Breast epithelium (tissue), 4 donors: ENCODE results near the gene AFG3L2. TPM values are rescaled to one million over a fixed set of nuclear protein-coding genes. Genes with fewer than 3 reads are reported as not detected.

Source experiments
- DNase-seq, 2 donors: peaks; one replicate each; pipeline ENCODE4 v3.0.0-alpha.2; 2019; ENCODE audit warnings: low spot score in 2 of 2
- H3K27ac ChIP-seq, 2 donors: fragments of 200-600 bp; sonication (generic) in 1 of 2; one replicate each; pipeline ENCODE4 v1.5.1; 2016 to 2019; ENCODE audit warnings: mild to moderate bottlenecking in 1 of 2
- H3K27me3 ChIP-seq, 2 donors: fragments of 200-600 bp; sonication (generic) in 1 of 2; one replicate each; pipeline versions ENCODE4 v1.5.1 to v1.6.0; 2017 to 2019; ENCODE audit warnings: control low read depth in 1 of 2, mild to moderate bottlenecking in 1 of 2
- H3K36me3 ChIP-seq: fragments of 200-600 bp; one replicate; pipeline ENCODE4 v1.5.1; 2019
- H3K4me1 ChIP-seq, 2 donors: fragments of 200-600 bp; sonication (generic); one replicate each; pipeline ENCODE4 v1.5.1; 2016 to 2019; ENCODE audit warnings: control low read depth in 1 of 2
- H3K4me3 ChIP-seq, 3 donors: fragments of 200-600 bp; sonication (generic); 1 replicate in 2 of 3; 2 replicates in 1 of 3; pipeline ENCODE4 v1.5.1; 2016 to 2019; ENCODE audit warnings: mild to moderate bottlenecking in 3 of 3, moderate library complexity in 2 of 3
- H3K9me3 ChIP-seq, 2 donors: fragments of 200-600 bp; sonication (generic) in 1 of 2; one replicate each; pipeline ENCODE4 v1.5.1; 2016 to 2019; ENCODE audit warnings: control low read depth in 1 of 2
- POLR2A ChIP-seq: fragments of 450-650 bp; IDR thresholded peaks from one replicate; pipeline ENCODE4 v1.6.1; 2016; ENCODE audit warnings: antibody characterized with exemption, mild to moderate bottlenecking, moderate library complexity
- POLR2AphosphoS5 ChIP-seq, 3 donors: sonication (generic); formaldehyde crosslinking; IDR thresholded peaks; one replicate each; pipeline ENCODE4 v1.6.1; 2017; ENCODE audit warnings: antibody characterized with exemption in 3 of 3
- intact Hi-C: fragments of 100-400 bp; cut with DNase I; formaldehyde crosslinking; loops from one replicate; pipeline ENCODE4 v1.15.1; 2023; ENCODE audit warnings: low total_unique reads
- total RNA-seq, 3 donors: library from RNA; depleted of rRNA; stranded (reverse); fragments of >200 nt; gene quantifications; one replicate each; pipeline ENCODE4 v1.1.0, GENCODE V29; 2016
- TF ChIP-seq, protein P1 (sequence below), 3 donors: fragments of 450-650 bp; IDR thresholded peaks; one replicate each; pipeline ENCODE4 v1.5.1; 2016 to 2017; ENCODE audit warnings: antibody characterized with exemption in 3 of 3, mild to moderate bottlenecking in 3 of 3, moderate library complexity in 3 of 3

Gene AFG3L2
- total RNA-seq, 3 donors from 2014 or later: 37.0 to 43.5 (median 42.7) TPM

DNA sequence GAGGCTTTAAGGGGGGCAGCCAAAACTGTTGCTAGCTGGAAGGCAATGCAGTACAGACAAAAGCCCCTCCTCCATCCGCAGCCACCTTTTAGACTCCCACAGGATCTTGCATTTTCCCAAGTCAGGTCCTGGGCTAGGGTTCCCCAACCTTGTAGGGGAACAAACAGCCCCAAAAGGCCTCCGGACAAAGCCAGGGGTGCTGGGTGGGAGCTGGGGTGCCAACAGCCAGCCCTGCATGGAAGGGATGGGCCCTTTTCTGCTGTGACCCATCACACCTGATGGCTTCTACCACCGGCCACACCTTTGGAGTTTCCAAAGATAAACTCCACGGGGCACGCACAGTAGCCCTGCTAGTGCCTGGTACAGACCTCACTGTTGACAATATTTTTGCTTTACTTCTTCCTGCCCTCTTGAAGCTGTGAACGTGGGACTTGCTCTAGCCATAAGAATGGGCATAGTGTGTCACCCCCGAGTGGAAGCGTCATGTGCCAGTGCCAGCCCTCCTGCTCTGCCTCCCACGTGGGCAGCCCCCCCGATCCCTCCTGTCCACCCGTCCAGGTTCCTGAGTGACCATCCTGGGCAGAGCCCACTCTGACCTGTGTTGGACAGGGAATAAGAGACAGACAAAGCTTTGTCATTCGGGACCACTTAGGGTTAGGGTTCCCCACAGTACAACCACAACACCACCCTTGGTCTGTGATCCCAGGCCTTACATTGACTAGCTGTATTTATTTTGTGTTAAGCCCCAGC, 50.1 kb downstream of the AFG3L2 start:
- intact Hi-C loops: no loop called here
- H3K4me3 ChIP-seq: no peak overlapping the region

DNA sequence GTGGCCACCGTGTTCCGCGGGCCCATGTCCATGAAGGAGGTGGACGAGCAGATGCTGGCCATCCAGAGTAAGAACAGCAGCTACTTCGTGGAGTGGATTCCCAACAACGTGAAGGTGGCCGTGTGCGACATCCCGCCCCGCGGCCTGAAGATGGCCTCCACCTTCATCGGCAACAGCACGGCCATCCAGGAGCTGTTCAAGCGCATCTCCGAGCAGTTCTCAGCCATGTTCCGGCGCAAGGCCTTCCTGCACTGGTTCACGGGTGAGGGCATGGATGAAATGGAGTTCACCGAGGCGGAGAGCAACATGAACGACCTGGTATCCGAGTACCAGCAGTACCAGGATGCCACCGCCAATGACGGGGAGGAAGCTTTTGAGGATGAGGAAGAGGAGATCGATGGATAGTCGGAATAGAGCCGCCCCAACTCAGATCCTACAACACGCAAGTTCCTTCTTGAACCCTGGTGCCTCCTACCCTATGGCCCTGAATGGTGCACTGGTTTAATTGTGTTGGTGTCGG, 51.2 kb downstream of the AFG3L2 start:
- DNase-seq: no peak
- Histone ChIP-seq H3K27ac (no peak overlapping the region), H3K27me3 (no peaks in the 10 kb centered on the region), H3K4me3 (no peak overlapping the region), H3K36me3 (peaks cover 11% of the 10 kb centered on the region), H3K9me3 (no peaks in the 10 kb centered on the region), H3K4me1 (no peaks in the 10 kb centered on the region)
- TF ChIP-seq, protein P1, sequence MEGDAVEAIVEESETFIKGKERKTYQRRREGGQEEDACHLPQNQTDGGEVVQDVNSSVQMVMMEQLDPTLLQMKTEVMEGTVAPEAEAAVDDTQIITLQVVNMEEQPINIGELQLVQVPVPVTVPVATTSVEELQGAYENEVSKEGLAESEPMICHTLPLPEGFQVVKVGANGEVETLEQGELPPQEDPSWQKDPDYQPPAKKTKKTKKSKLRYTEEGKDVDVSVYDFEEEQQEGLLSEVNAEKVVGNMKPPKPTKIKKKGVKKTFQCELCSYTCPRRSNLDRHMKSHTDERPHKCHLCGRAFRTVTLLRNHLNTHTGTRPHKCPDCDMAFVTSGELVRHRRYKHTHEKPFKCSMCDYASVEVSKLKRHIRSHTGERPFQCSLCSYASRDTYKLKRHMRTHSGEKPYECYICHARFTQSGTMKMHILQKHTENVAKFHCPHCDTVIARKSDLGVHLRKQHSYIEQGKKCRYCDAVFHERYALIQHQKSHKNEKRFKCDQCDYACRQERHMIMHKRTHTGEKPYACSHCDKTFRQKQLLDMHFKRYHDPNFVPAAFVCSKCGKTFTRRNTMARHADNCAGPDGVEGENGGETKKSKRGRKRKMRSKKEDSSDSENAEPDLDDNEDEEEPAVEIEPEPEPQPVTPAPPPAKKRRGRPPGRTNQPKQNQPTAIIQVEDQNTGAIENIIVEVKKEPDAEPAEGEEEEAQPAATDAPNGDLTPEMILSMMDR (IDR thresholded peaks at IDR 0.05): no peak
- TF ChIP-seq POLR2A (no peak), POLR2AphosphoS5 (IDR thresholded peaks at IDR 0.05) (no peak)
- intact Hi-C loops: no loop called here

More for the DNA sequence above, 50.1 kb downstream of the AFG3L2 start:
- Histone ChIP-seq H3K9me3 (no peaks in the 10 kb centered on the region), H3K27ac (no peak overlapping the region), H3K4me1 (no peaks in the 10 kb centered on the region), H3K36me3 (peaks cover 11% of the 10 kb centered on the region), H3K27me3 (no peaks in the 10 kb centered on the region)
- TF ChIP-seq POLR2A (no peak), POLR2AphosphoS5 (IDR thresholded peaks at IDR 0.05) (no peak)
- TF ChIP-seq, protein P1 (IDR thresholded peaks at IDR 0.05): no peak
- DNase-seq: no peak

DNA sequence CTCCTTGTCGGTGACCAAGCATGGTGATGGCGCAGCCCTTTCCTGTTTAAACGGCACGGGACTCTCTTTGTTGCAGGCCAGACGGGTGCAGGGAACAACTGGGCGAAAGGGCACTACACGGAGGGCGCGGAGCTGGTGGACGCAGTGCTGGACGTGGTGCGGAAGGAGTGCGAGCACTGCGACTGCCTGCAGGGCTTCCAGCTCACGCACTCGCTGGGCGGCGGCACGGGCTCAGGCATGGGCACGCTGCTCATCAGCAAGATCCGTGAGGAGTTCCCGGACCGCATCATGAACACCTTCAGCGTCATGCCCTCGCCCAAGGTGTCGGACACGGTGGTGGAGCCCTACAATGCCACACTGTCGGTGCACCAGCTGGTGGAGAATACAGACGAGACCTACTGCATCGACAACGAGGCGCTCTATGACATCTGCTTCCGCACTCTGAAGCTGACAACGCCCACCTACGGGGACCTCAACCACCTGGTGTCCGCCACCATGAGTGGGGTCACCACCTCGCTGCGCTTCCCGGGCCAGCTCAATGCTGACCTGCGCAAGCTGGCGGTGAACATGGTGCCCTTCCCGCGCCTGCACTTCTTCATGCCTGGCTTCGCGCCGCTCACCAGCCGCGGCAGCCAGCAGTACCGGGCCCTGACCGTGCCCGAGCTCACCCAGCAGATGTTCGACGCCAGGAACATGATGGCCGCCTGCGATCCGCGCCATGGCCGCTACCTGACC, 51.9 kb downstream of the AFG3L2 start:
- no peaks in the 10 kb centered on the region for H3K9me3 ChIP-seq
- H3K4me3 ChIP-seq: no peak overlapping the region
- H3K36me3 ChIP-seq: peaks cover 11% of the 10 kb centered on the region
- no peaks in the 10 kb centered on the region for H3K27me3 ChIP-seq
- intact Hi-C loops: no loop called here
- no peaks in the 10 kb centered on the region for H3K4me1 ChIP-seq
- TF ChIP-seq, protein P1 (IDR thresholded peaks at IDR 0.05): no peak
- no peak for TF ChIP-seq POLR2AphosphoS5 (IDR thresholded peaks at IDR 0.05)
- TF ChIP-seq POLR2A: no peak
- no peak for DNase-seq
- H3K27ac ChIP-seq: no peak overlapping the region

DNA sequence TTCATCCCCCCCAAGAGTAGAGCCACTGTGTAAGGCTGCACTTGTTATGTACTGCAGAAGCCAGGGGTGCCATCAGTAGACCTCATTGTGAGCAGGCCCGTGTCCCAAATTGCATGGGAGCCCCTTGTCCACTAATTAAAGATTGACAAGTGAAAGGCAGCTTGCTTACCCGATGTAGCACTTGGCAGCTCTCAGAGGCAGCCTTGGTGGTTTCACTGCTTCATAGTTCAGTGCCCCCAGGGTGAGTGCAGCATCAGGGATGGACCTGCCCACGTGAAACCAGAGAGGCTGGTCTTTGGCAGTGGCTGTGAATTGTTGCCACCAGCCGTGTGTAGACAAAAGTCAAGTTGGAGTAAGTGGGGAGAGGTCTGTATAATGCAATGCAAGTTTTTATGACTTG, 55.7 kb downstream of the AFG3L2 start:
- Histone ChIP-seq H3K36me3 (peaks cover 11% of the 10 kb centered on the region), H3K4me3 (no peak overlapping the region), H3K27me3 (no peaks in the 10 kb centered on the region), H3K4me1 (no peaks in the 10 kb centered on the region), H3K27ac (peak overlapping the region in 1 of 2 donors; percentile 19), H3K9me3 (no peaks in the 10 kb centered on the region)
- DNase-seq: no peak
- TF ChIP-seq, protein P1 (IDR thresholded peaks at IDR 0.05): no peak
- TF ChIP-seq POLR2AphosphoS5 (IDR thresholded peaks at IDR 0.05) (no peak), POLR2A (no peak)
- intact Hi-C loops: no loop called here

DNA sequence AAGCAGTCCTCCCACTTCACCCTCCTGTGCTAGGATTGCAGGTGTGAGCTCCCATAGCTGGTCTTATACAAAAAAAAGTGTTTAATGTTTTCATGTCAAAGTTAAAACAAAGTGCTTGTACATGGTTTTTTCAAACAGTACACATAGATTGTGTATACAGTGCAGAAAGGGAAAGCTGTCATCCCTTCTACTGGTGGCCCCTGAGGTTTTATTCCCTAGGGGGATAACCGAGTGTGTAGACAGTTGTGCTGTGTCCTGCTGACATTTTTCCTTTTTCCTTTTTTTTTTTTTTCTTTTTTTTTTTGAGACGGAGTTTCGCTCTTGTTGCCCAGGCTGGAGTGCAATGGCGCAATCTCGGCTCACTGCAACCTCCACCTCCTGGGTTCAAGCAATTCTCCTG, 58.2 kb downstream of the AFG3L2 start:
- Histone ChIP-seq H3K27me3 (no peaks in the 10 kb centered on the region), H3K36me3 (no peaks in the 10 kb centered on the region), H3K27ac (no peak overlapping the region), H3K9me3 (no peaks in the 10 kb centered on the region), H3K4me3 (no peak overlapping the region), H3K4me1 (no peaks in the 10 kb centered on the region)
- intact Hi-C loops: no loop called here
- DNase-seq: no peak
- TF ChIP-seq POLR2AphosphoS5 (IDR thresholded peaks at IDR 0.05): no peak
- TF ChIP-seq, protein P1 (IDR thresholded peaks at IDR 0.05): no peak
- no peak for TF ChIP-seq POLR2A
